Panc1 (cell line): ENCODE measurements around the gene ARID2. TPM values are rescaled to one million over a fixed set of nuclear protein-coding genes. Genes with fewer than 3 reads are reported as not detected.

Experiments
- ATAC-seq: fragments of 200-7000 bp; cut with Tn5 transposase; 2 replicates; pipeline ENCODE4 v1.9.1; 2020; ENCODE audit warnings: mild to moderate bottlenecking, moderate library complexity
- BruUV-seq: library from RNA; stranded (reverse); fragments of 400-500 nt; replicated peaks from 2 replicates; lab custom pipeline; 2021; lab: Mats Ljungman, UMichigan
- CTCF ChIA-PET: fragments of 300-600 bp; sonication (Branson Sonifier 250); formaldehyde crosslinking; loops from one replicate; lab custom pipeline; 2022; ENCODE audit warnings: antibody characterized with exemption; lab: Charles Lee
- POLR2A ChIA-PET: fragments of 300-600 bp; sonication (Branson Sonifier 250); formaldehyde crosslinking; loops from one replicate; lab custom pipeline; 2022; ENCODE audit warnings: antibody characterized with exemption; lab: Charles Lee
- DNase-seq: peaks from one replicate; pipeline ENCODE4 v3.0.0-alpha.2; 2010; ENCODE audit warnings: low read depth, low spot score
- H3K27ac ChIP-seq: 2 replicates; pipeline ENCODE4 v1.5.1; 2011; ENCODE audit warnings: mild to moderate bottlenecking, low read length, inconsistent platforms
- H3K27me3 ChIP-seq: fragments of 200-500 bp; sonication (Bioruptor generic); 2 replicates; pipeline ENCODE4 v1.6.0; 2014; ENCODE audit warnings: low read length, inconsistent platforms; ENCODE audit not compliant: control insufficient read depth, insufficient read depth
- H3K36me3 ChIP-seq: fragments of 200-500 bp; sonication (Bioruptor generic); 2 replicates; pipeline ENCODE4 v1.5.1; 2014; ENCODE audit warnings: inconsistent platforms, mild to moderate bottlenecking, low read length, moderate library complexity; ENCODE audit not compliant: control insufficient read depth, insufficient read depth
- H3K4me1 ChIP-seq: 2 replicates; pipeline ENCODE4 v1.5.1; 2011; ENCODE audit warnings: inconsistent platforms, mild to moderate bottlenecking, low read length, moderate library complexity; ENCODE audit not compliant: control insufficient read depth, insufficient read depth
- H3K4me3 ChIP-seq, 2 experiments: 2 replicates each; pipeline ENCODE4 v1.5.1; 2011 to 2012; ENCODE audit warnings: low read depth in 2 of 2, low read length in 2 of 2, mild to moderate bottlenecking in 2 of 2, inconsistent platforms in 1 of 2, moderate library complexity in 1 of 2
- H3K9me3 ChIP-seq: fragments of 200-500 bp; sonication (Bioruptor generic); 2 replicates; pipeline ENCODE4 v1.5.1; 2014; ENCODE audit warnings: low read depth, mild to moderate bottlenecking, inconsistent platforms, low read length, moderate library complexity; ENCODE audit not compliant: control insufficient read depth, insufficient read depth
- POLR2AphosphoS5 ChIP-seq: IDR thresholded peaks from 2 replicates; pipeline ENCODE4 v1.6.1; 2012; ENCODE audit warnings: mild to moderate bottlenecking, low read depth, low read length, moderate library complexity
- SIN3A ChIP-seq: IDR thresholded peaks from 2 replicates; pipeline ENCODE4 v1.6.1; 2012; ENCODE audit warnings: low read depth, mild to moderate bottlenecking, low read length, moderate library complexity, borderline replicate concordance; ENCODE audit not compliant: insufficient read depth
- TCF7L2 ChIP-seq: IDR thresholded peaks from 2 replicates; pipeline ENCODE4 v1.6.1; 2011; ENCODE audit warnings: mild to moderate bottlenecking, low read depth, low read length, inconsistent platforms
- in situ Hi-C: cut with HindIII; loops from 2 replicates; pipeline ENCODE4 v1.10.0; 2016; ENCODE audit warnings: low sequenced_read_pairs, low pct_unique_long_range_greater_than_20kb
- intact Hi-C: fragments of 100-400 bp; cut with micrococcal nuclease; formaldehyde crosslinking; loops from one replicate; pipeline ENCODE4 v1.10.0; 2022; ENCODE audit not compliant: unreplicated experiment
- total RNA-seq: library from RNA; stranded (reverse); gene quantifications from one replicate; pipeline ENCODE4 v1.2.1, GENCODE V29; 2021; ENCODE audit not compliant: unreplicated experiment
- TF ChIP-seq, protein P1 (sequence below): fragments of 450-650 bp; IDR thresholded peaks from 2 replicates; pipeline ENCODE4 v1.5.1; 2017; ENCODE audit warnings: mild to moderate bottlenecking
- TF ChIP-seq, protein P2 (sequence below), 2 experiments: IDR thresholded peaks; 2 replicates each; pipeline ENCODE4 v1.6.1; 2011 to 2012; ENCODE audit warnings: low read depth in 2 of 2, control low read depth in 1 of 2, low read length in 1 of 2, mild to moderate bottlenecking in 1 of 2, moderate library complexity in 1 of 2; ENCODE audit not compliant: insufficient read depth in 1 of 2

The ARID2 gene
- total RNA-seq, 1 experiment from 2014 or later = 39.5 TPM

DNA sequence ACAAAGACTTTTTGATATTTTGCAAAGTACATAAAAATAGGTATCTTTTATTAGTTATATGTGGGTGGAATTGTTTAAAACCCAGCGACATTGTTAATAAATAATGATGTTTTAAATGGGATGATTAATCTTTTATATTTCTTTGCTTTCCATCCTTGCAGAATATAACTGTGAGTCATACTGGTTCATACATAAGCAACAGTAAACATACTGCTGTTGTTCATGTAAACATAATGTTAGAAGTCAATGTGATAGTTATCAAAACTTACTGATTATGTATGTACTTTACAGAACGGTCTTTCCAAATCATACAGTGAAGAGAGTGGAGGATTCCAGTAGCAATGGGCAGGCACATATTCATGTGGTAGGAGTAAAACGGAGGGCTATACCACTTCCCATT, 119.8 kb downstream of the ARID2 start:
- no peak for DNase-seq
- no peak overlapping the region for H3K4me3 ChIP-seq
- ATAC-seq = no peak
- H3K36me3 ChIP-seq = peaks cover 34% of the 10 kb centered on the region
- H3K4me1 ChIP-seq = no peaks in the 10 kb centered on the region
- ChIA-PET CTCF (no interaction called here), POLR2A (no interaction called here)
- H3K27ac ChIP-seq = no peak overlapping the region
- H3K27me3 ChIP-seq = no peaks in the 10 kb centered on the region
- H3K9me3 ChIP-seq = no peaks in the 10 kb centered on the region
- TF ChIP-seq, protein P1, sequence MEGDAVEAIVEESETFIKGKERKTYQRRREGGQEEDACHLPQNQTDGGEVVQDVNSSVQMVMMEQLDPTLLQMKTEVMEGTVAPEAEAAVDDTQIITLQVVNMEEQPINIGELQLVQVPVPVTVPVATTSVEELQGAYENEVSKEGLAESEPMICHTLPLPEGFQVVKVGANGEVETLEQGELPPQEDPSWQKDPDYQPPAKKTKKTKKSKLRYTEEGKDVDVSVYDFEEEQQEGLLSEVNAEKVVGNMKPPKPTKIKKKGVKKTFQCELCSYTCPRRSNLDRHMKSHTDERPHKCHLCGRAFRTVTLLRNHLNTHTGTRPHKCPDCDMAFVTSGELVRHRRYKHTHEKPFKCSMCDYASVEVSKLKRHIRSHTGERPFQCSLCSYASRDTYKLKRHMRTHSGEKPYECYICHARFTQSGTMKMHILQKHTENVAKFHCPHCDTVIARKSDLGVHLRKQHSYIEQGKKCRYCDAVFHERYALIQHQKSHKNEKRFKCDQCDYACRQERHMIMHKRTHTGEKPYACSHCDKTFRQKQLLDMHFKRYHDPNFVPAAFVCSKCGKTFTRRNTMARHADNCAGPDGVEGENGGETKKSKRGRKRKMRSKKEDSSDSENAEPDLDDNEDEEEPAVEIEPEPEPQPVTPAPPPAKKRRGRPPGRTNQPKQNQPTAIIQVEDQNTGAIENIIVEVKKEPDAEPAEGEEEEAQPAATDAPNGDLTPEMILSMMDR = no peak
- no peak for TF ChIP-seq SIN3A
- TF ChIP-seq, protein P2, sequence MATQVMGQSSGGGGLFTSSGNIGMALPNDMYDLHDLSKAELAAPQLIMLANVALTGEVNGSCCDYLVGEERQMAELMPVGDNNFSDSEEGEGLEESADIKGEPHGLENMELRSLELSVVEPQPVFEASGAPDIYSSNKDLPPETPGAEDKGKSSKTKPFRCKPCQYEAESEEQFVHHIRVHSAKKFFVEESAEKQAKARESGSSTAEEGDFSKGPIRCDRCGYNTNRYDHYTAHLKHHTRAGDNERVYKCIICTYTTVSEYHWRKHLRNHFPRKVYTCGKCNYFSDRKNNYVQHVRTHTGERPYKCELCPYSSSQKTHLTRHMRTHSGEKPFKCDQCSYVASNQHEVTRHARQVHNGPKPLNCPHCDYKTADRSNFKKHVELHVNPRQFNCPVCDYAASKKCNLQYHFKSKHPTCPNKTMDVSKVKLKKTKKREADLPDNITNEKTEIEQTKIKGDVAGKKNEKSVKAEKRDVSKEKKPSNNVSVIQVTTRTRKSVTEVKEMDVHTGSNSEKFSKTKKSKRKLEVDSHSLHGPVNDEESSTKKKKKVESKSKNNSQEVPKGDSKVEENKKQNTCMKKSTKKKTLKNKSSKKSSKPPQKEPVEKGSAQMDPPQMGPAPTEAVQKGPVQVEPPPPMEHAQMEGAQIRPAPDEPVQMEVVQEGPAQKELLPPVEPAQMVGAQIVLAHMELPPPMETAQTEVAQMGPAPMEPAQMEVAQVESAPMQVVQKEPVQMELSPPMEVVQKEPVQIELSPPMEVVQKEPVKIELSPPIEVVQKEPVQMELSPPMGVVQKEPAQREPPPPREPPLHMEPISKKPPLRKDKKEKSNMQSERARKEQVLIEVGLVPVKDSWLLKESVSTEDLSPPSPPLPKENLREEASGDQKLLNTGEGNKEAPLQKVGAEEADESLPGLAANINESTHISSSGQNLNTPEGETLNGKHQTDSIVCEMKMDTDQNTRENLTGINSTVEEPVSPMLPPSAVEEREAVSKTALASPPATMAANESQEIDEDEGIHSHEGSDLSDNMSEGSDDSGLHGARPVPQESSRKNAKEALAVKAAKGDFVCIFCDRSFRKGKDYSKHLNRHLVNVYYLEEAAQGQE (IDR thresholded peaks at IDR 0.05; ENCODE audit: insufficient read depth in 1 of 2, low read depth in 2 of 2, low read length in 1 of 2) = no peak
- no peak for TF ChIP-seq POLR2AphosphoS5
- TF ChIP-seq TCF7L2 = no peak
- no TSS peak for BruUV-seq
- intact Hi-C loops (no loop called here), in situ Hi-C loops (no loop called here)

DNA sequence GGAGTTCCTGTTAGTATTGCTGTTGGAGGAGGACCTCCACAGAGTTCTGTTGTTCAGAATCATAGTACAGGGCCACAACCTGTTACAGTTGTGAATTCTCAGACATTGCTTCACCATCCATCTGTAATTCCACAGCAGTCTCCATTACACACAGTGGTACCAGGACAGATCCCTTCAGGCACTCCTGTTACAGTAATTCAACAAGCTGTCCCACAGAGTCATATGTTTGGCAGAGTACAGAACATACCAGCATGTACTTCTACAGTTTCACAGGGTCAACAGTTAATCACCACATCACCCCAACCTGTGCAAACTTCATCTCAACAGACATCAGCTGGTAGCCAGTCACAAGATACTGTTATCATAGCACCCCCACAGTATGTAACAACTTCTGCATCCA, 120.8 kb downstream of the ARID2 start:
- Histone ChIP-seq H3K27me3 (no peaks in the 10 kb centered on the region), H3K4me3 (no peak overlapping the region), H3K9me3 (no peaks in the 10 kb centered on the region), H3K36me3 (peaks cover 30% of the 10 kb centered on the region), H3K27ac (no peak overlapping the region), H3K4me1 (no peaks in the 10 kb centered on the region)
- intact Hi-C loops = no loop called here
- ChIA-PET CTCF (no interaction called here), POLR2A (no interaction called here)
- TF ChIP-seq, protein P1 = no peak
- TF ChIP-seq POLR2AphosphoS5 (no peak), TCF7L2 (no peak), SIN3A (no peak)
- TF ChIP-seq, protein P2 (IDR thresholded peaks at IDR 0.05; ENCODE audit: insufficient read depth in 1 of 2, low read depth in 2 of 2, low read length in 1 of 2) = no peak
- DNase-seq = no peak
- no peak for ATAC-seq
- in situ Hi-C loops = no loop called here
- BruUV-seq = no TSS peak
